Measurements from ENCODE around the gene KISS1. TPM values are rescaled to one million over a fixed set of nuclear protein-coding genes. Genes with fewer than 3 reads are reported as not detected.

Gene KISS1
- total RNA-seq, 8 experiments from 2014 or later, result 0.62 to 1.1 TPM; not detected in 6

- Histone ChIP-seq H3K4me3 (no peak overlapping the region), H3K4me1 (replicated peaks in 1 of 2) (no peaks in the 10 kb centered on the region), H3K27ac (no peak overlapping the region)
- peak in 2 of 8 experiments; percentile 12 to 40 for ATAC-seq (replicated peaks in 6 of 8)
- in situ Hi-C loops (cut with MboI; ENCODE audit: low pct_unique_long_range_greater_than_20kb in 2 of 9, low sequenced_read_pairs in 9 of 9, unreplicated experiment in 9 of 9), result no loop called here
- 71 to 100% (median 92%) methylated on average over 2 to 11 of the region's 16 CpGs; no CpG with 5 or more reads in 1 of the 10 experiments for WGBS, 10 experiments
These were observed 29.8 kb upstream of the KISS1 start for GRCh38 chr1:204225841-204226735.

- no peak overlapping the region for H3K27ac ChIP-seq
- ATAC-seq (replicated peaks in 6 of 8), result peak in 1 of 8 experiments; percentile 34
- H3K4me1 ChIP-seq (replicated peaks in 1 of 2), result no peaks in the 10 kb centered on the region
- WGBS, 10 experiments, result 27 to 100% (median 86%) methylated on average over 1 to 8 of the region's 8 CpGs; no CpG with 5 or more reads in 1 of the 10 experiments
- in situ Hi-C loops (cut with MboI; ENCODE audit: low pct_unique_long_range_greater_than_20kb in 2 of 9, low sequenced_read_pairs in 9 of 9, unreplicated experiment in 9 of 9), result loop anchor here in 1 of 9 experiments (25.0 kb wide), 1 partner anchor 163 kb away; no protein-coding TSS in a partner anchor
- no peak overlapping the region for H3K4me3 ChIP-seq
These were observed 28.4 kb upstream of the KISS1 start for GRCh38 chr1:204224655-204225054.

GRCh38 chr1:204223129-204223860 is 27.0 kb upstream of the KISS1 start:
- in situ Hi-C loops (cut with MboI; ENCODE audit: low pct_unique_long_range_greater_than_20kb in 2 of 9, low sequenced_read_pairs in 9 of 9, unreplicated experiment in 9 of 9), result loop anchor here in 1 of 9 experiments (25.0 kb wide), 1 partner anchor 164 kb away; no protein-coding TSS in a partner anchor
- 67 to 100% (median 87%) methylated on average over 1 to 5 of the region's 17 CpGs; no CpG with 5 or more reads in 4 of the 10 experiments for WGBS, 10 experiments
- Histone ChIP-seq H3K27ac (no peak overlapping the region), H3K4me1 (replicated peaks in 1 of 2) (no peaks in the 10 kb centered on the region), H3K4me3 (no peak overlapping the region)
- ATAC-seq (replicated peaks in 6 of 8), result no peak

GRCh38 chr1:204222764-204223055 is 26.4 kb upstream of the KISS1 start:
- 67 to 100% (median 93%) methylated on average over 1 to 2 of the region's 3 CpGs; no CpG with 5 or more reads in 5 of the 10 experiments for WGBS, 10 experiments
- Histone ChIP-seq H3K4me3 (no peak overlapping the region), H3K27ac (no peak overlapping the region), H3K4me1 (replicated peaks in 1 of 2) (no peaks in the 10 kb centered on the region)
- in situ Hi-C loops (cut with MboI; ENCODE audit: low pct_unique_long_range_greater_than_20kb in 2 of 9, low sequenced_read_pairs in 9 of 9, unreplicated experiment in 9 of 9), result loop anchor here in 1 of 9 experiments (25.0 kb wide), 1 partner anchor 165 kb away; no protein-coding TSS in a partner anchor
- no peak for ATAC-seq (replicated peaks in 6 of 8)

GRCh38 chr1:204222006-204222763 is 25.9 kb upstream of the KISS1 start:
- Histone ChIP-seq H3K27ac (no peak overlapping the region), H3K4me1 (replicated peaks in 1 of 2) (no peaks in the 10 kb centered on the region), H3K4me3 (no peak overlapping the region)
- WGBS, 10 experiments, result 91 to 100% (median 93%) methylated on average over 2 to 7 of the region's 8 CpGs; no CpG with 5 or more reads in 6 of the 10 experiments
- no peak for ATAC-seq (replicated peaks in 6 of 8)
- in situ Hi-C loops (cut with MboI; ENCODE audit: low pct_unique_long_range_greater_than_20kb in 2 of 9, low sequenced_read_pairs in 9 of 9, unreplicated experiment in 9 of 9), result loop anchor here in 1 of 9 experiments (25.0 kb wide), 1 partner anchor 165 kb away; no protein-coding TSS in a partner anchor

GRCh38 chr1:204221271-204221670 is 25.0 kb upstream of the KISS1 start:
- ATAC-seq (replicated peaks in 6 of 8), result no peak
- WGBS, 10 experiments, result 72 to 100% (median 82%) methylated on average over 1 to 7 of the region's 11 CpGs; no CpG with 5 or more reads in 5 of the 10 experiments
- in situ Hi-C loops (cut with MboI; ENCODE audit: low pct_unique_long_range_greater_than_20kb in 2 of 9, low sequenced_read_pairs in 9 of 9, unreplicated experiment in 9 of 9), result loop anchor here in 1 of 9 experiments (25.0 kb wide), 1 partner anchor 166 kb away; no protein-coding TSS in a partner anchor

GRCh38 chr1:204219971-204220616 is 23.8 kb upstream of the KISS1 start:
- ATAC-seq (replicated peaks in 6 of 8), result peak in 2 of 8 experiments; percentile 24 to 33
- H3K27ac ChIP-seq, result peak overlapping the region in 1 of 2 donors; percentile 41
- H3K4me1 ChIP-seq (replicated peaks in 1 of 2), result no peaks in the 10 kb centered on the region
- WGBS, 10 experiments, result 13 to 83% (median 57%) methylated on average over 1 to 9 of the region's 10 CpGs; no CpG with 5 or more reads in 2 of the 10 experiments
- no peak overlapping the region for H3K4me3 ChIP-seq
- in situ Hi-C loops (cut with MboI; ENCODE audit: low pct_unique_long_range_greater_than_20kb in 2 of 9, low sequenced_read_pairs in 9 of 9, unreplicated experiment in 9 of 9), result loop anchor here in 1 of 9 experiments (25.0 kb wide), 1 partner anchor 167 kb away; no protein-coding TSS in a partner anchor

More at GRCh38 chr1:204221271-204221670, 25.0 kb upstream of the KISS1 start:
- Histone ChIP-seq H3K4me1 (replicated peaks in 1 of 2) (no peaks in the 10 kb centered on the region), H3K4me3 (no peak overlapping the region), H3K27ac (no peak overlapping the region)

- ATAC-seq (replicated peaks in 6 of 8), result no peak
- Histone ChIP-seq H3K27ac (no peak overlapping the region), H3K4me1 (replicated peaks in 1 of 2) (peaks cover 0 to 11% of the 10 kb centered on the region in 2 donors), H3K4me3 (no peak overlapping the region)
- 77 to 100% (median 90%) methylated on average over 1 to 2 of the region's 2 CpGs; no CpG with 5 or more reads in 6 of the 10 experiments for WGBS, 10 experiments
- in situ Hi-C loops (cut with MboI; ENCODE audit: low pct_unique_long_range_greater_than_20kb in 2 of 9, low sequenced_read_pairs in 9 of 9, unreplicated experiment in 9 of 9), result loop anchor here in 1 of 9 experiments (25.0 kb wide), 1 partner anchor 169 kb away; no protein-coding TSS in a partner anchor
These were observed 22.3 kb upstream of the KISS1 start for GRCh38 chr1:204218552-204218951.

GRCh38 chr1:204217648-204218000 is 21.3 kb upstream of the KISS1 start:
- H3K4me3 ChIP-seq, result no peak overlapping the region
- peaks cover 0 to 12% of the 10 kb centered on the region in 2 donors for H3K4me1 ChIP-seq (replicated peaks in 1 of 2)
- ATAC-seq (replicated peaks in 6 of 8), result no peak
- in situ Hi-C loops (cut with MboI; ENCODE audit: low pct_unique_long_range_greater_than_20kb in 2 of 9, low sequenced_read_pairs in 9 of 9, unreplicated experiment in 9 of 9), result loop anchor here in 1 of 9 experiments (25.0 kb wide), 1 partner anchor 170 kb away; no protein-coding TSS in a partner anchor
- H3K27ac ChIP-seq, result no peak overlapping the region
- 52 to 80% (median 53%) methylated on average over 2 of the region's 4 CpGs; no CpG with 5 or more reads in 7 of the 10 experiments for WGBS, 10 experiments

GRCh38 chr1:204216880-204217647 is 20.8 kb upstream of the KISS1 start:
- in situ Hi-C loops (cut with MboI; ENCODE audit: low pct_unique_long_range_greater_than_20kb in 2 of 9, low sequenced_read_pairs in 9 of 9, unreplicated experiment in 9 of 9), result loop anchor here in 1 of 9 experiments (25.0 kb wide), 1 partner anchor 170 kb away; no protein-coding TSS in a partner anchor
- WGBS, 10 experiments, result 49 to 100% (median 87%) methylated on average over 1 to 11 of the region's 11 CpGs; no CpG with 5 or more reads in 3 of the 10 experiments

GRCh38 chr1:204216236-204216635 is 19.9 kb upstream of the KISS1 start:
- WGBS, 10 experiments, result 49 to 88% (median 77%) methylated on average over 1 to 4 of the region's 4 CpGs; no CpG with 5 or more reads in 2 of the 10 experiments
- ATAC-seq (replicated peaks in 6 of 8), result no peak
- in situ Hi-C loops (cut with MboI; ENCODE audit: low pct_unique_long_range_greater_than_20kb in 2 of 9, low sequenced_read_pairs in 9 of 9, unreplicated experiment in 9 of 9), result loop anchor here in 1 of 9 experiments (25.0 kb wide), 1 partner anchor 171 kb away; no protein-coding TSS in a partner anchor
- Histone ChIP-seq H3K27ac (no peak overlapping the region), H3K4me1 (replicated peaks in 1 of 2) (peaks cover 0 to 12% of the 10 kb centered on the region in 2 donors), H3K4me3 (no peak overlapping the region)

More at GRCh38 chr1:204216880-204217647, 20.8 kb upstream of the KISS1 start:
- Histone ChIP-seq H3K4me1 (replicated peaks in 1 of 2) (peaks cover 0 to 12% of the 10 kb centered on the region in 2 donors), H3K4me3 (no peak overlapping the region), H3K27ac (no peak overlapping the region)
- ATAC-seq (replicated peaks in 6 of 8), result no peak
